GM12874 (cell line): ENCODE data around the gene ANLN.

ENCODE experiments used
- CTCF ChIP-seq: IDR thresholded peaks from 2 replicates; pipeline ENCODE4 v1.5.1; 2011; ENCODE audit warnings: low read depth, mild to moderate bottlenecking, control low read depth, low read length, moderate library complexity; ENCODE audit not compliant: insufficient read depth

Gene ANLN

GRCh38 chr7:36389371-36390198 is at the start of gene ANLN:
Gene ANLN (plus strand): TSS chr7:36389862. CDS start chr7:36390027, 165 bp downstream.
- TF ChIP-seq CTCF, result no peak

GRCh38 chr7:36343548-36343947 is 46.1 kb upstream of the ANLN start:
- no peak for TF ChIP-seq CTCF

GRCh38 chr7:36344622-36345021 is 45.0 kb upstream of the ANLN start:
- TF ChIP-seq CTCF, result no peak

- no peak for TF ChIP-seq CTCF
Measured at GRCh38 chr7:36346260-36346831, 43.3 kb upstream of the ANLN start.

- no peak for TF ChIP-seq CTCF
Measured at GRCh38 chr7:36348256-36348655, 41.4 kb upstream of the ANLN start.

- TF ChIP-seq CTCF, result no peak
Measured at GRCh38 chr7:36348771-36349170, 40.9 kb upstream of the ANLN start.

- TF ChIP-seq CTCF, result no peak
Measured at GRCh38 chr7:36349626-36350025, 40.0 kb upstream of the ANLN start.
